HepG2 (cell line): ENCODE data around the gene ELF2. TPM values are rescaled to one million over a fixed set of nuclear protein-coding genes. Genes with fewer than 3 reads are reported as not detected.

Experiments used
- ATAC-seq: fragments of 200-7000 bp; cut with Tn5 transposase; 3 replicates; pipeline ENCODE4 v1.9.1; 2020; ENCODE audit warnings: mild to moderate bottlenecking, moderate library complexity
- BruUV-seq: library from RNA; stranded (reverse); fragments of 400-500 nt; replicated peaks from 2 replicates; lab custom pipeline; 2021; lab: Mats Ljungman, UMichigan
- CTCF ChIA-PET: fragments of 300-600 bp; formaldehyde crosslinking; extraction: SDS; loops from one replicate; lab custom pipeline; 2021; ENCODE audit warnings: low total read pairs, inconsistent platforms, low intra/inter-chr PET ratio; lab: Yijun Ruan, JAX
- POLR2A ChIA-PET: fragments of 350-600 bp; sonication (Branson Sonifier 250); formaldehyde crosslinking; loops from one replicate; lab custom pipeline; 2020; ENCODE audit warnings: antibody characterized with exemption, inconsistent platforms; lab: Yijun Ruan, JAX
- DNase-seq: peaks from one replicate; pipeline ENCODE4 v3.0.0-alpha.2; 2015; ENCODE audit warnings: low spot score
- FAIRE-seq: peaks from 3 replicates; lab custom pipeline; 2011; peaks lifted over from hg19 to GRCh38; lab: Jason Lieb, UNC
- H2AFZ ChIP-seq: one replicate; pipeline ENCODE4 v1.6.1; 2011; ENCODE audit warnings: low read length, inconsistent platforms
- H3K27ac ChIP-seq: fragments of 300-600 bp; 3 replicates; pipeline ENCODE4 v1.8.0; 2011; ENCODE audit warnings: mixed run types, mild to moderate bottlenecking, mixed read lengths, low read length, inconsistent platforms; ENCODE audit not compliant: insufficient read depth; ENCODE audit errors: extremely low read length
- H3K27me3 ChIP-seq, 2 experiments: fragments of 200-600 bp in 1 of 2; 2 replicates in 1 of 2; 3 replicates in 1 of 2; pipeline versions ENCODE4 v1.6.0 to v1.8.0; 2011; ENCODE audit warnings: low read length in 2 of 2, mild to moderate bottlenecking in 2 of 2, moderate library complexity in 2 of 2, inconsistent platforms in 1 of 2; ENCODE audit not compliant: insufficient read depth in 2 of 2, control insufficient read depth in 1 of 2
- H3K36me3 ChIP-seq, 2 experiments: fragments of 200-600 bp in 1 of 2; replicated peaks in 1 of 2; 2 replicates in 1 of 2; 3 replicates in 1 of 2; pipeline versions ENCODE4 v1.5.1 to v1.8.0; 2011; ENCODE audit warnings: low read length in 2 of 2, inconsistent platforms in 1 of 2; ENCODE audit not compliant: insufficient read depth in 2 of 2, control insufficient read depth in 1 of 2
- H3K4me1 ChIP-seq: 2 replicates; pipeline ENCODE4 v1.5.1; 2012; ENCODE audit warnings: low read length, inconsistent platforms; ENCODE audit not compliant: insufficient read depth
- H3K4me2 ChIP-seq: 2 replicates; pipeline ENCODE4 v1.6.0; 2011; ENCODE audit warnings: low read depth, low read length, inconsistent platforms
- H3K4me3 ChIP-seq, 3 experiments: fragments of 200-600 bp in 1 of 3; sonication (generic), shearing (Covaris generic) in 1 of 3; replicated peaks in 1 of 3; 2 replicates each; pipeline ENCODE4 v1.5.1; 2011 to 2016; ENCODE audit warnings: low read length in 3 of 3, inconsistent platforms in 2 of 3, low read depth in 2 of 3, mild to moderate bottlenecking in 2 of 3, control low read depth in 1 of 3, mixed read lengths in 1 of 3; ENCODE audit not compliant: insufficient read depth in 1 of 3
- H3K79me2 ChIP-seq: one replicate; pipeline ENCODE4 v1.6.1; 2011; ENCODE audit warnings: low read length, inconsistent platforms; ENCODE audit not compliant: insufficient read depth
- H3K9ac ChIP-seq: 2 replicates; pipeline ENCODE4 v1.6.0; 2011; ENCODE audit warnings: mild to moderate bottlenecking, low read depth, low read length, inconsistent platforms; ENCODE audit not compliant: insufficient read depth
- H3K9me3 ChIP-seq: 2 replicates; pipeline ENCODE4 v1.5.1; 2012; ENCODE audit warnings: mild to moderate bottlenecking, low read length
- H4K20me1 ChIP-seq: 2 replicates; pipeline ENCODE4 v1.6.0; 2011; ENCODE audit warnings: inconsistent platforms, mild to moderate bottlenecking, low read length, moderate library complexity; ENCODE audit not compliant: insufficient read depth
- AGO2 ChIP-seq: fragments of 200-400 bp; formaldehyde crosslinking; optimal IDR thresholded peaks from 2 replicates; pipeline ENCODE3; 2017; ENCODE audit warnings: mild to moderate bottlenecking, low read depth, low read length, moderate library complexity
- BHLHE40 ChIP-seq: IDR thresholded peaks from 2 replicates; pipeline ENCODE4 v1.6.1; 2011; ENCODE audit warnings: low read length, improper control_type of control experiment
- CBX2 ChIP-seq, 2 experiments: fragments of 200-600 bp in 1 of 2; sonication (generic); formaldehyde crosslinking in 1 of 2; IDR thresholded peaks; 2 replicates each; pipeline versions ENCODE4 v1.7.0 to v1.8.1; 2018 to 2022; ENCODE audit warnings: low read depth in 2 of 2, low read length in 1 of 2, mild to moderate bottlenecking in 1 of 2, missing genetic modification reagents in 1 of 2
- FOXK2 ChIP-seq: fragments of 450-650 bp; IDR thresholded peaks from 2 replicates; pipeline ENCODE4 v1.6.1; 2016
- GABPA ChIP-seq, 2 experiments: IDR thresholded peaks; 2 replicates each; pipeline ENCODE4 v1.6.1; 2011 to 2016; ENCODE audit warnings: low read depth in 2 of 2, low read length in 1 of 2, missing biosample characterization in 1 of 2, missing genetic modification characterization in 1 of 2
- PHF5A ChIP-seq: IDR thresholded peaks from one replicate; pipeline ENCODE4 v1.6.1; 2018; ENCODE audit warnings: low read depth, missing genetic modification reagents; ENCODE audit not compliant: unreplicated experiment
- SP2 ChIP-seq: sonication (generic); formaldehyde crosslinking; IDR thresholded peaks from 2 replicates; pipeline ENCODE4 v1.5.1; 2020; ENCODE audit warnings: mild to moderate bottlenecking, missing genetic modification reagents
- ZNF644 ChIP-seq: IDR thresholded peaks from 2 replicates; pipeline ENCODE4 v1.6.1; 2016; ENCODE audit warnings: low read depth
- WGBS: methylation state at CpG from one replicate; pipeline ENCODE4 v1.1.6; 2017; ENCODE audit warnings: low lambda C conversion rate; 5-methylcytosine and 5-hydroxymethylcytosine counted together
- in situ Hi-C: cut with HindIII; loops from 2 replicates; pipeline ENCODE4 v1.10.0; 2017; ENCODE audit warnings: low pct_unique_long_range_greater_than_20kb; ENCODE audit not compliant: extremely low pct_ligation_motif_present
- intact Hi-C: fragments of 100-400 bp; cut with micrococcal nuclease; formaldehyde crosslinking; loops from one replicate; pipeline ENCODE4 v1.10.0; 2022; ENCODE audit not compliant: unreplicated experiment
- polyA plus RNA-seq, 8 experiments: library from polyadenylated mRNA; depleted of rRNA in 3 of 8; stranded (reverse) in 7 of 8; unstranded in 1 of 8; fragments of >200 nt; fragmentation: Illumina TruSeq in 4 of 8; extraction: Trizol in 4 of 8; gene quantifications; 2 replicates each; pipeline versions ENCODE4 v1.2.1 to v1.2.3, GENCODE V29; 2011 to 2016; ENCODE audit warnings: low read depth in 4 of 8, missing spikeins in 1 of 8, mixed read lengths in 1 of 8; ENCODE audit not compliant: insufficient read depth in 1 of 8
- total RNA-seq, 5 experiments: library from RNA; depleted of rRNA; stranded (reverse); fragments of >200 nt; fragmentation: Illumina TruSeq; extraction: Trizol; gene quantifications; 2 replicates each; pipeline ENCODE4 v1.2.3, GENCODE V29; 2016; ENCODE audit warnings: low read depth in 1 of 5

ELF2 gene
- total and polyA plus RNA-seq, 2 of the 13 experiments (the other 11 are each of a cell fraction or from before 2014, with no cell fraction given) = 28.6 to 35.4 TPM

DNA sequence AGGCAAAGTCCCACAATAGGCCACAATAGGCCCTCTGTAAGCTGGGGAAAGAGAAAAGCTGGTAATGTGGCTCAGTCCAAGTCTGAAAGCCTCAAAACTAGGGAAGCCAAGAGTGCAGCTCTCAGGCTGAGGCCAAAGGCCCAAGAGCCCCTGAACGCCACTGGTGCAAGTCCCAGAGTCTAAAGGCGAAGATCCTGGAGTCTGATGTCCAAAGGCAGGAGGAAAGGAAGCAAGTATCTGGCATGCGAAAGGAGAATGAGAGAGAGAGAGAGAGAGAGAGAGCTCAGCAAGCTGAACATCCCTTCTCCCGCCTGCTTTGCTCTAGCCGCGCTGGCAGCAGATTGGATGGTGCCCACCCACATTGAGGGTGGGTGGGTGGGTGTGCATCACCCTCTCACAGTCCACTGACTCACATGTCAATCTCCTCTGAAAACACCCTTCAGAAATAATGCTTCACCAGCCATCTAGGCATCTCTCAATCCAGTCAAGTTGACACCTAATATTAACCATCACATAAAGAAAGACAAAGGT lies 30.9 kb upstream of the ELF2 start (continued):
- no peak for TF ChIP-seq BHLHE40
- TF ChIP-seq CBX2 (IDR thresholded peaks at IDR 0.05; ENCODE audit: low read depth, low read length) = no peak
- no peak for TF ChIP-seq CBX2 (CRISPR knock-in tag; IDR thresholded peaks at IDR 0.05; ENCODE audit: low read depth)
- no peak for TF ChIP-seq PHF5A (CRISPR knock-in tag)
- TF ChIP-seq SP2 (CRISPR knock-in tag) = no peak
- no peak for TF ChIP-seq FOXK2
- TF ChIP-seq AGO2 = no peak

DNA sequence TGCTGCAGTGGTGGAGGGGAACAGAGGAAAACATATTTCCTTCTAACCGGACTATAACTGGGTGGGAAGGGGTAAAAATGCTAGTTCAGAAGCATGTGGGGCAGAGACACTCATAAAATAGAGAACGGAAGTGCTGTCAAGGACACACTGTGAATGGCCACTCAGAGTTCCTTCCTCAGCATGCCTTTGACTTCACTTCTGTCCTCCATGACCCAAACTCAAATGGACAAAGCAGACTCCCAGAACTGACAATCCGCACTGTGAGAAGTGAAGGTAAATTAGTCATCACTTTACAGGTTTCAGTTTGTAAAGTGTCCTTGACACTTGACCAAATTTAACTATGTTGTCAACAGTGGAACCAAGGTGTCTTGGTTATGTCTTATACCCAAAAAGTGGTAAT lies 30.2 kb upstream of the ELF2 start:
- Histone ChIP-seq H3K27ac (no peak overlapping the region), H3K79me2 (no peaks in the 10 kb centered on the region), H3K9ac (no peak overlapping the region), H3K9me3 (no peaks in the 10 kb centered on the region)
- DNase-seq = no peak
- no peak for TF ChIP-seq ZNF644 (CRISPR knock-in tag)
- no peak for TF ChIP-seq GABPA (IDR thresholded peaks at IDR 0.05; ENCODE audit: low read depth, low read length)
- TF ChIP-seq GABPA (CRISPR knock-in tag; IDR thresholded peaks at IDR 0.05; ENCODE audit: low read depth) = peak; percentile 20; the same call in 1 of the 2 replicates
- TF ChIP-seq, all 625 proteins: peak for 1
- Histone ChIP-seq H3K27me3 (no peaks in the 10 kb centered on the region), H4K20me1 (no peaks in the 10 kb centered on the region), H2AFZ (no peak overlapping the region), H3K36me3 (no peaks in the 10 kb centered on the region), H3K4me3 (no peak overlapping the region), H3K4me2 (no peak overlapping the region), H3K4me1 (peaks cover 22% of the 10 kb centered on the region)
- ChIA-PET CTCF (no interaction called here), POLR2A (no interaction called here)
- no peak for FAIRE-seq
- in situ Hi-C loops (no loop called here), intact Hi-C loops (no loop called here)
- WGBS = 48% methylated on average over 3 of the region's 3 CpGs
- ATAC-seq = peak; percentile 42; the same call in 2 of the 3 replicates
- no TSS peak for BruUV-seq
